ENCODE results near the gene MCUB. TPM values are rescaled to one million over a fixed set of nuclear protein-coding genes. Genes with fewer than 3 reads are reported as not detected.

MCUB gene
- total and polyA plus RNA-seq, 9 of the 15 experiments (the other 6 are each of a cell fraction or from before 2014, with no cell fraction given) = 1.4 to 21.5 (median 5.4) TPM

DNA sequence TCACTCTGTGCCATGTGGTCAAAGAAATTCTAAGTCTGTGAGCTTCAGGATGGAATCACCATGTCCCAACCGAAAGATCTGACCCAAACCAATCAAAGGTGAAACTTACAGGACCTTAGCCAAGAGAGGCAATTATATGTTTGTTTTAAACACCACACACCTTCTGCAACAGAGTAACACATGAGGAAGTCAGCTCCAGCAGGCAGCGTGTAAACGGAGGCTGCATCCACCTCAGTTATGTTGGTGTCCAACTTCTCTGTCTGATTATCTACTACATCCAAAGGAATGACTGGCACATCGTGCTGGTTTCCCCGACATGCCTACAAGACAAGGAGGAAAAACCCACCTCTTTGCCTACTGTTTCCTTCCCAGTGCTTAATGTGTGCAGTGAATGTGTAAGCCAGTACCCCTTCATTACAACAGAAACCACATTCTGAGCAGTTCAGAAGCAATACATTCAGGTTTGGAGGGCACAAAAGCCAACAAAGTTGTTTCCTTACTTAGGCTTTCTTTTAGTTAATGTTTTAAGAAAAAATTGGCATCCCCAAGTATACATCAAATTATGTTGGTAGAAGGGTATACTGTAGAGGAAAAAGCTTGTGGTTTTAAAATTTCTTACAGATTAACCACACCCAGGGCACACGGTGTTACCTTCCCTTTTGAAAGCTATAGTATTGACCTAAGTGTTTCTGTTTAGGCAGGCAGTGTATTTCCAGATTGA lies 130.8 kb downstream of the MCUB start:
- H4K20me1 ChIP-seq (replicated peaks; ENCODE audit: control insufficient read depth, insufficient read depth, low read length) = no peaks in the 10 kb centered on the region
- no peaks in the 10 kb centered on the region for H3K9me3 ChIP-seq (replicated peaks; ENCODE audit: control insufficient read depth, insufficient read depth, low read depth, low read length)
- 75% methylated on average over 6 of the region's 6 CpGs for WGBS (ENCODE audit: insufficient coverage, low coverage, missing lambda C conversion rate)
- peaks cover 43% of the 10 kb centered on the region; the same call in 2 of the 3 replicates for H3K36me3 ChIP-seq (ENCODE audit: control insufficient read depth, insufficient read depth, low read length)
- no peak for TF ChIP-seq KLF1 (tag; IDR thresholded peaks at IDR 0.05)
- no peak for TF ChIP-seq ZNF75A (CRISPR knock-in tag; IDR thresholded peaks at IDR 0.05)
- no peak for TF ChIP-seq PHB2 (IDR thresholded peaks at IDR 0.05; ENCODE audit: low read depth)
- no peak for TF ChIP-seq RB1 (IDR thresholded peaks at IDR 0.05; ENCODE audit: low read depth)
- TF ChIP-seq SAP30 (IDR thresholded peaks at IDR 0.05; ENCODE audit: borderline replicate concordance, insufficient read depth, low read depth, low read length, poor library complexity, severe bottlenecking) = no peak
- no peak for TF ChIP-seq TCF3 (CRISPR knock-in tag; IDR thresholded peaks at IDR 0.05)
- no peak for TF ChIP-seq TFE3 (CRISPR knock-in tag; IDR thresholded peaks at IDR 0.05)
- TF ChIP-seq MIER1 (IDR thresholded peaks at IDR 0.05; ENCODE audit: low read depth) = no peak
- no peak for TF ChIP-seq KDM1A (IDR thresholded peaks at IDR 0.05)
- no peaks in the 10 kb centered on the region for H3K4me1 ChIP-seq (replicated peaks in 1 of 2; ENCODE audit: control insufficient read depth in 2 of 2, insufficient read depth in 2 of 2, low read length in 2 of 2)
- H3K79me2 ChIP-seq (ENCODE audit: control insufficient read depth, insufficient read depth, low read length) = no peaks in the 10 kb centered on the region
- POLR2A ChIA-PET = interaction anchor here (0.7 to 1.6 kb wide), 3 partner anchors 12 to 61 kb away, joined by 3 to 6 read pairs (median 4); partner anchors contain the start of gene CASP6
- H3K9me1 ChIP-seq (ENCODE audit: control insufficient read depth, insufficient read depth, low read length) = peaks cover 3% of the 10 kb centered on the region
- no peaks in the 10 kb centered on the region for H3K27me3 ChIP-seq (ENCODE audit: control insufficient read depth in 2 of 2, insufficient read depth in 2 of 2, low read length in 2 of 2)
- no peak overlapping the region for H2AFZ ChIP-seq (ENCODE audit: low read depth, low read length)
- FAIRE-seq (no peak), DNase-seq (ENCODE audit: extremely low read depth in 1 of 4, low spot score in 3 of 4) (no peak), ATAC-seq (no peak)
- BruUV-seq (replicated peaks) = no TSS peak
- H3K27ac ChIP-seq (ENCODE audit: extremely low read depth, low read depth, low read length) = no peak overlapping the region
- no peak overlapping the region for H3K4me3 ChIP-seq
- CTCF ChIA-PET (ENCODE audit: low intra/inter-chr PET ratio) = no interaction called here
- intact Hi-C loops (cut with micrococcal nuclease) = no loop called here
- in situ Hi-C loops (cut with MboI) = no loop called here
- no peak overlapping the region for H3K9ac ChIP-seq (ENCODE audit: insufficient read depth in 1 of 2, low read depth in 2 of 2, low read length in 2 of 2)
- no peak overlapping the region for H3K4me2 ChIP-seq (ENCODE audit: insufficient read depth, low read length)
